Mucosa of descending colon (tissue), 3 donors: Measurements from ENCODE around the gene RTBDN. TPM values are rescaled to one million over a fixed set of nuclear protein-coding genes. Genes with fewer than 3 reads are reported as not detected.
A peak's percentile ranks its signal among the peaks of the same experiment; 100 is the strongest.

Experiments used
- ATAC-seq: fragments of 200-7000 bp; cut with Tn5 transposase; one replicate; pipeline ENCODE4 v1.9.1; 2020; ENCODE audit warnings: mild to moderate bottlenecking, moderate library complexity
- DNase-seq, 3 donors: peaks; one replicate each; pipeline ENCODE4 v3.0.0-alpha.2; 2020
- H3K36me3 ChIP-seq: fragments of 200-600 bp; one replicate; pipeline ENCODE4 v1.8.0; 2021; ENCODE audit warnings: low read depth, mild to moderate bottlenecking
- H3K4me1 ChIP-seq: fragments of 200-600 bp; one replicate; pipeline ENCODE4 v1.8.0; 2021; ENCODE audit warnings: low read depth, mild to moderate bottlenecking
- H3K4me3 ChIP-seq: fragments of 200-600 bp; one replicate; pipeline ENCODE4 v1.8.0; 2021; ENCODE audit warnings: mild to moderate bottlenecking
- H3K9me3 ChIP-seq: fragments of 200-600 bp; one replicate; pipeline ENCODE4 v1.8.0; 2021; ENCODE audit warnings: mild to moderate bottlenecking
- CTCF ChIP-seq: fragments of 200-600 bp; IDR thresholded peaks from one replicate; pipeline ENCODE4 v1.8.0; 2022; ENCODE audit warnings: antibody characterized with exemption, mild to moderate bottlenecking
- intact Hi-C, 2 donors: fragments of 100-400 bp; cut with DNase I in 1 of 2; cut with micrococcal nuclease in 1 of 2; formaldehyde crosslinking; loops; one replicate each; pipeline versions ENCODE4 v1.11.0 to v1.11.1; 2022; cut with DNase I, micrococcal nuclease
- total RNA-seq, 3 donors: library from RNA; stranded (reverse); fragmentation: NEBNext Ultra II Directional in 2 of 3; extraction: Animal tissue kit (Norgen Biotek cat#: 25700) in 2 of 3; gene quantifications; one replicate each; pipeline versions ENCODE4 v1.2.1 to v1.2.4, GENCODE V29; 2021 to 2023
- donor health status: DM: no; HTN: no; CAD: no; lungs with moderate emphysema.
- donor health status: DM: no; HTN: no; CAD: no.
- donor health status: DM: no; HTN: yes; CAD: no.

The RTBDN gene
- total RNA-seq, 3 donors from 2014 or later: 0.87 to 1.7 TPM; not detected in 1

GRCh38 chr19:12838886-12839756 is 4.7 kb upstream of the RTBDN start:
- DNase-seq: peak in 1 of 3 donors; percentile 47

GRCh38 chr19:12838182-12838885 is 4.0 kb upstream of the RTBDN start, which contains the start of gene MAST1:
TSS of gene MAST1 (plus strand) at chr19:12838515. CDS start at chr19:12838573, 58 bp downstream.
- peak; percentile 79 for ATAC-seq
- peak; percentile 46 for TF ChIP-seq CTCF
- Histone ChIP-seq H3K36me3 (no peaks in the 10 kb centered on the region), H3K4me3 (no peak within 1 kb of the TSS), H3K4me1 (peaks cover 13% of the 10 kb centered on the region), H3K9me3 (no peaks in the 10 kb centered on the region)
- DNase-seq: peak; percentile 51 to 68 (median 52)
- intact Hi-C loops: no loop called here

More at GRCh38 chr19:12838886-12839756, 4.7 kb upstream of the RTBDN start:
- no peak for ATAC-seq
- Histone ChIP-seq H3K4me3 (no peak overlapping the region), H3K36me3 (no peaks in the 10 kb centered on the region), H3K9me3 (no peaks in the 10 kb centered on the region), H3K4me1 (peaks cover 10% of the 10 kb centered on the region)
- intact Hi-C loops: no loop called here
- no peak for TF ChIP-seq CTCF

GRCh38 chr19:12837225-12837624 is 2.8 kb upstream of the RTBDN start:
- Histone ChIP-seq H3K4me3 (no peak overlapping the region), H3K36me3 (no peaks in the 10 kb centered on the region), H3K9me3 (no peaks in the 10 kb centered on the region), H3K4me1 (peaks cover 16% of the 10 kb centered on the region)
- no peak for DNase-seq
- ATAC-seq: no peak
- no peak for TF ChIP-seq CTCF
- intact Hi-C loops: no loop called here

- no peak overlapping the region for H3K4me3 ChIP-seq
- H3K4me1 ChIP-seq: peaks cover 16% of the 10 kb centered on the region
- ATAC-seq (no peak), DNase-seq (no peak)
- intact Hi-C loops: no loop called here
- no peaks in the 10 kb centered on the region for H3K9me3 ChIP-seq
- no peak for TF ChIP-seq CTCF
- H3K36me3 ChIP-seq: no peaks in the 10 kb centered on the region
Observed at GRCh38 chr19:12836529-12836863, 2.1 kb upstream of the RTBDN start.

GRCh38 chr19:12834976-12835757 is 788 bp upstream of the RTBDN start:
- ATAC-seq (peak; percentile 36), DNase-seq (peak in 2 of 3 donors; percentile 46 to 58)
- intact Hi-C loops: no loop called here
- Histone ChIP-seq H3K4me3 (no peak overlapping the region), H3K9me3 (no peaks in the 10 kb centered on the region), H3K36me3 (no peaks in the 10 kb centered on the region), H3K4me1 (peaks cover 10% of the 10 kb centered on the region)
- TF ChIP-seq CTCF: no peak
